Measurements from ENCODE around the gene CDKN2D. TPM values are rescaled to one million over a fixed set of nuclear protein-coding genes. Genes with fewer than 3 reads are reported as not detected.
A peak's percentile ranks its signal among the peaks of the same experiment; 100 is the strongest.

The CDKN2D gene
- total and polyA plus RNA-seq, 2 of the 13 experiments (the other 11 are each of a cell fraction or from before 2014, with no cell fraction given): 5.4 to 8.6 TPM

- TF ChIP-seq ZHX2 (IDR thresholded peaks at IDR 0.05; ENCODE audit: low read depth) (no peak), ZHX2 (CRISPR knock-in tag; IDR thresholded peaks at IDR 0.05; ENCODE audit: borderline replicate concordance) (no peak), THAP11 (CRISPR knock-in tag; IDR thresholded peaks at IDR 0.05) (peak; percentile 80), ZNF547 (CRISPR knock-in tag; IDR thresholded peaks at IDR 0.05) (peak; percentile 81), ZFAT (CRISPR knock-in tag; conservative IDR thresholded peaks at IDR 0.05) (no peak), BATF2 (CRISPR knock-in tag; IDR thresholded peaks at IDR 0.05) (peak; percentile 94), DRAP1 (CRISPR knock-in tag; IDR thresholded peaks at IDR 0.05) (peak; percentile 67), ZNF800 (CRISPR knock-in tag; IDR thresholded peaks at IDR 0.05) (peak; percentile 45; the same call in 1 of the 2 replicates), NR3C1 (CRISPR knock-in tag; IDR thresholded peaks at IDR 0.05) (no peak), HIC2 (CRISPR knock-in tag; IDR thresholded peaks at IDR 0.05; ENCODE audit: low read depth) (no peak), TBX3 (IDR thresholded peaks at IDR 0.05; ENCODE audit: borderline replicate concordance) (no peak), ZBTB8A (CRISPR knock-in tag; IDR thresholded peaks at IDR 0.05; ENCODE audit: borderline replicate concordance, low read depth) (no peak), ZNF253 (CRISPR knock-in tag; IDR thresholded peaks at IDR 0.05; ENCODE audit: borderline replicate concordance) (no peak; the same call in 1 of the 2 replicates), MTERF4 (CRISPR knock-in tag; IDR thresholded peaks at IDR 0.05) (no peak)
These were observed at the start of gene CDKN2D (continued) for GRCh38 chr19:10568826-10569651.

Data from HepG2 (cell line).